GM18511 (cell line): ENCODE data around the gene MALL.
"Not testable (repeated sequence)": the region's sequence is repeated elsewhere in the genome, so short reads cannot be mapped to it uniquely, and the experiment has no call there.

Source experiments
- ATAC-seq: cut with Tn5 transposase; IDR thresholded peaks from one replicate; pipeline ENCODE4 v1.9.1; 2021; ENCODE audit warnings: mild to moderate bottlenecking, moderate library complexity; ENCODE audit not compliant: unreplicated experiment

The MALL gene

GRCh38 chr2:110121052-110121334 is 5.4 kb upstream of the MALL start:
- ATAC-seq: no peak

GRCh38 chr2:110120171-110121051 is 4.8 kb upstream of the MALL start:
- ATAC-seq: no peak

- no peak for ATAC-seq
These were observed 550 bp upstream of the MALL start for GRCh38 chr2:110116033-110116710.

- no peak for ATAC-seq
These were observed 779 bp downstream of the MALL start for GRCh38 chr2:110114831-110115255.

- ATAC-seq: no peak
These were observed 1.5 kb downstream of the MALL start for GRCh38 chr2:110113961-110114591.

- ATAC-seq: not testable (repeated sequence)
These were observed 7.3 kb downstream of the MALL start for GRCh38 chr2:110108291-110108690.

GRCh38 chr2:110107092-110108079 is 8.2 kb downstream of the MALL start:
- no peak for ATAC-seq

- ATAC-seq: no peak
These were observed 9.0 kb downstream of the MALL start for GRCh38 chr2:110106642-110107041.

- ATAC-seq: no peak
These were observed 9.8 kb downstream of the MALL start for GRCh38 chr2:110105608-110106467.

GRCh38 chr2:110105183-110105582 is 10.4 kb downstream of the MALL start:
- ATAC-seq: no peak

GRCh38 chr2:110104025-110104771 is 11.4 kb downstream of the MALL start:
- no peak for ATAC-seq

GRCh38 chr2:110103061-110103961 is 12.3 kb downstream of the MALL start:
- ATAC-seq: no peak

- peak; percentile 72 for ATAC-seq
These were observed 13.5 kb downstream of the MALL start for GRCh38 chr2:110101901-110102803.

- no peak for ATAC-seq
These were observed 14.3 kb downstream of the MALL start for GRCh38 chr2:110101280-110101844.

- not testable (repeated sequence) for ATAC-seq
These were observed 14.7 kb downstream of the MALL start for GRCh38 chr2:110100880-110101279.

- ATAC-seq: no peak
These were observed 15.1 kb downstream of the MALL start for GRCh38 chr2:110100480-110100879.
